HG03135 (cell line): ENCODE data around the gene PRUNE2.
"Not testable (repeated sequence)": the region's sequence is repeated elsewhere in the genome, so short reads cannot be mapped to it uniquely, and the experiment has no call there.

ENCODE experiments used
- ATAC-seq: cut with Tn5 transposase; IDR thresholded peaks from one replicate; pipeline ENCODE4 v1.9.1; 2021; ENCODE audit warnings: mild to moderate bottlenecking, moderate library complexity; ENCODE audit not compliant: unreplicated experiment

PRUNE2 gene

DNA sequence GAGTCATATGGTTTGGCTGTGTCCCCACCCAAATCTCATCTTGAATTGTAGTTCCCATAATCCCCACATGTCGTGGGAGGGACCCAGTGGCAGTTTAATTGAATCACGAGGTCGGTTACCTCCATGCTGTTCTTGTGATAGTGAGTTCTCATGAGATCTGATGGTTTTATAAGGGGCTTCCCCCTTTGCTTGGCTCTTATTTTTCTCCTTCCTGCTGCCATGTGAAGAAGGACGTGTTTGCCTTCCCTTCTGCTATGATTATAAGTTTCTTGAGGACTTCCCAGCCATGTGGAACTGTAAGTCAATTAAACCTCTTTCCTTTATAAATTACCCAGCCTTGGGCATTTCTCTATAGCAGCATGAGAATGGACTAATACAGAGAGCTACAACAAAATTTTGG is 163.0 kb downstream of the PRUNE2 start:
- not testable (repeated sequence) for ATAC-seq

DNA sequence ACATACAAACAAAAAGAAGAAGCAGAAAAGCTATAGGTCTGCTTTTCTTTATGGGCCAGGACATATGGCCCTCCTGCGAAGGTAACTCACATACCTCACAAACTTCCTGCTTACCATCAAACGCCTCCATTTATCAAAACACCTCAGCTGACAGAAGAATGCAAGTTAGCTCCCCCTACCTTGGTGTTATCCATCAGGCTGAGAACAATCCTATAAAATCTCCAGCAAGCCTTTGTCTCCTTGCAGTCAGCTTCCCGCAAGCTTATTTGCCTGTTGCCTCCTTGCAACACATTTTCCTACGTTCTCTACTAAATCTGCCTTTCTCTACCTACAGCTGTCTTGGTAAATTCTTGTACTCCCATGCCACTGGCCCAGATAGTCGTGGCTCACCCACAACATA is 164.4 kb downstream of the PRUNE2 start:
- no peak for ATAC-seq

DNA sequence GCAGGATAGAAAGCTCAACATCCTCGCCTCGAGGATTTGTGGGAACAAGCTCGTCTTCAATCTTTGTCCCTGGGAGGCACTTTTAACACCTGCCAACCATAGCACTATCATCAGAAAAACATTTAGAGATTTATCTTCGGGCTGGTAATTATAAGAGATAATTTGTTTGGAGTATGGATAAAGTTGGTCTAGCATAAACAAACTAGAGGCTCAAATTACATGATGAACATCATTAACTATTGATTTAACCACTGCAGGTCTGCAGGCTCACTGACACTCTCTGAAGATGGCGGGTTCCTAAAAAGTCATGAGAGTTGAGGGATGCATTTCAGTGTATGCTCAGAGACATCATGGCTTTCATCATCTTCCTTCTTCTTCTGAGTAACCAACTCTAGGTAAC is 167.5 kb downstream of the PRUNE2 start:
- no peak for ATAC-seq

DNA sequence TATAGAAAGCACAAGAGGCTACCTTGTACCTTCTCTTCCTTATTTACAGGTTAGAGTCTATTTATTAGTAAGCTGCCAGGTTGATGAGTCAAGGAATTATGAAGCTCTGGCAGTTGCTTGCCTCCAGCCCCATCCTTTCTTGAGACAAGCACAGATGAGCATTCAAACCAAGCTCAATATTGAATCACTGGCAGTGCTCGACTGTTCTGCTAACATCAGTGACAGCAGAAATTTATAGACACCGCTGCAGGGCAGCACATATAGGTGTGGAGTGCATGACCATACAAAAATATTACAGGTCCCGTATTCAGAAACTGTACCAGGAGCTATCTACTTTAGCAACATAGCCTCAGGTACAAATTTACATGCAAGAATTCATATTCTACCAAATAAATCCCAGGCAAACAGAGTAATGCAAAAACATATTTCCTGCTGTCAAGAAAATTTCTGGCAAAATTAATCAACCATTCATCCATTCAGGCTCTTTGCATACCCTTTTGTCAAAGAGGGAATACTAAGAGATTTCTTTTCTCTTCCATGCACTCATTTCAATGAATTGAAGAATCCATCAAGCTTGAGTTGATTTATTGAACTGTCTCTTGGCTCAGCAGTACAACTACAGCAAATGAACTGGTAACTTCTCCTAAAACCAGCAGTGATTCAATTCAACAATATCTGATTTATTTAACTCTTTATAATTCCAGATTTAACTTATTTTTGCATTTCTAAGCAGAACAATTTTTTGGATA is 168.6 kb downstream of the PRUNE2 start:
- no peak for ATAC-seq

DNA sequence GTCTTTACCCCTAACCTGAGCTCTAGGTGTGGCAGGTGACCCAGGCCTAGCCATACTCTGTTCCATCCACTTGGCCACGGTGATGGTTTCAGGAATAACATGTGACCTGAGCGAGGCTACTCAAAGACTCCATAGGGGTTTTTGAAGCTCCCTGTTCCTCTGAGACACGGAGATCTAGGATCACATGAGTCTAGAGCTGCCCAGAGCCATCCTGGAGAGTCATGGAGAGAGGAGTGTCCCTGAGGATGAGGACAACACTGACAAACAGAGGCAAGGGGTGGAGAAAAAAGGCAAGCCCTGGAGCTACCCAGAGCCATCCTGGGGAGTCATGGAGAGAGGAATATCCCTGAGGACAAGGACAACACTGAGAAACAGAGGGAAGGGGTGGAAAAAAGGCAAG is 171.2 kb downstream of the PRUNE2 start:
- ATAC-seq, result no peak

DNA sequence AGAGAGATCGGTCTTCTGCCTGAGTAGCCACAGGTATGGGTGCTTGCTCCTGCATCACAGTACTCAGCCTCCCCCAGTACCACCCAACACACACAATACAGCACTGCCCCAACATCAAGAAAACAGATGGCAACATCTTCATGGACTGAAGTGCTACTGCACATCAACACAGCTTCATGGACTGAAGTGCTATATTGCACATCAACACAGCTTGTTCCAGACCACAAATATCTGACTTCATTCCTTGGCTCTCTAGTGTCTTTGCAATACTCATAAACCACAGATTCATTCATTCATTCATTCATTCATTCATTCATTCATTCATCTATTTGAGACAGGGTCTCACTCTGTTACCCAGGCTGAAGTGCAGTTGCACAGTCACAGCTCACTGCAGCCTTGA is 172.8 kb downstream of the PRUNE2 start:
- ATAC-seq, result no peak

DNA sequence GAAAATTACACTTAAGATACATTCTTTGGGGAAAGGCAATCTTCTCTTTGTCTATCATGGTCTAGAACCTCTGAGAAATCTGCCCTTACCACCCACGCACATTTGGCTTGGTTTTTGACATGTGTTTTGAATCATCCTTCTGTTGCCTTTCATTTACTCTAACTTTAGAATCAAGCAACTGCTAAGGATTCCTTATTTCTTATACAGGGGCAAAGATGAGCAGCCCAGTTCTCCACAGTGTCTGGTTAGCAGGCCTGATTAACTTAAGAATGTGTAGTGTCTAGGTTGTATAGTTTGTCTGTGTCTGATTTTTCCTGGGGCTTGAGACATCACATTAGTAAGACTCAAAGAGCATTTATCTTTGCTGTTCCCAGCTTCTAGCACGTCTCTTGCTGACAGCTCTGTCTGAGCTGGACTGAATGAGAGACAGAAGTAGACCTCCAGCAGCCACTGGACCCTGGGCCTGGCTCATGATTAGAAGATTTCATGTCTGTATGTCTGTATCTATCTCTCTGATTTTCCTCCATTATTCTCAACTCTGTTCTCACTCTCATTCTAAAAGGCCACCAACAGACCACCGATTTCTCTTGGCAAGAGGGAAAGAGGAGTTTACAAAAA is 173.5 kb downstream of the PRUNE2 start:
- no peak for ATAC-seq

DNA sequence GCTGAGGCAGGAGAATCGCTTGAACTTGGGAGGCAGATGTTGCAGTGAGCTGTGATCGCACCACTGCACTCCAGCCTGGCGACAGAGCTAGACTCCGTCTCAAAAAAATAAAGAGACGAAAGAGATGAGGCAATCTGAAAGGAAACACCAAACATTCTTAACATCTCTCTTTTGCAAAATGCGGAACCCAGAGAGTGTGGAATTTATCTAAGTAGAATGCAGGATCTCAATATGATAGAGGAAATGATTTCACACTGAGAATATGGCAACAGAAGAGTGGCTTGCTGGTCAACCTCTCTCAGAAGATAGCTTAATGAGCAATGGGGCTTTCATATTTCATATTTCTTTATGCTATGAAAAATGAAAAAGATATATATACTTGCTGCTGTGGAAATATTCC is 175.1 kb downstream of the PRUNE2 start:
- ATAC-seq, result no peak

DNA sequence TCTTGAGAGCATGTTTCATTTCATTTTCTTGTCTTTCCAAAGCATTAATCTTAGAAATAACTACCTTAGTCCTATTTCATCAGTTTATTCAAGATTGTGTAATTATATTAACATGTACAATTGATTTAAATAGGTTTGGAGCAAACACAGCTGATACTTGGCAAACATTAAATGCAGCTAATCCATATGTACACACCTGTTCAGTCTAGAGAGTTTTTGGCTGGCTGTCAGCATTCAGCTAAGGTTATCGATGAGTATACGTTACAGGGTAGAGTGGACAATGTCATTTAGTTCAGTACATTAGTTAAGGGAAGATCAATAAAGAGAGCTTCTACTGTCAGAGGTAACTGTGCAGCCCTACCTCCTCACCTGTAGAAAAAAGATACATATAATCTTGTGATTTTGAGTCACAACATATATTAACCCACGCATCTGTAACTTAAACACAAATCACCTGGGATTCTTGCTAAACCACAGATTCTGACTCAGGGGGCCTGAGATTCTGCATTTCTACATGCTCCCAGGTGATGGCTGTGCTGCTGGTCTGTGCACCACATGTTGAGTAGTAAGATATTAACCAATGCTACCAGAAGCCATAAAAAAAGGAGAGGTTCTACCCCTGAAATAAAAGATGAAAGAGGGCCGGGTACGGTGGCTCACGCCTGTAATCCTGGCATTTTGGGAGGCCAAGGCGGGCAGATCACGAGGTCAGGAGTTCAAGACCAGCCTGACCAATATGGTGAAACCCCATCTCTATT is 175.8 kb downstream of the PRUNE2 start:
- no peak for ATAC-seq

DNA sequence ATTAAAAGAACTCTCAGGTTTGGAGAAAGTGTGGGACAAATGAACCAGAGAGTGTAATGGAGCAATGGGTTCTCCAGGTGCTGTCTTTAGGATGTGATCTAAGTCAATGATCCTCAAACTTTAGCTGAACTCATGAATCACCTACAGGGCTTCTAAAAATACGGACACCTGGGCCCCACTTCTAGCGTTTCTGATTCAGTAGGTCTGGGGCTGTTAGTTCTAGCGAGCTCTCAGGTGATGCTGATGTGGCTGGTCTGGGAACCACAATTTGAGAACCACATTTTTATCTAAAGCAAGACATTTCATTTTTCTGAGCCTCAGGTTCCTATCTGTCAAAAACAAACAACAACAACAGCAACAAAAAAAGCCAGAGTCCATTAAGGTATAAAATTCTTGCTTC is 176.8 kb downstream of the PRUNE2 start:
- ATAC-seq, result no peak

DNA sequence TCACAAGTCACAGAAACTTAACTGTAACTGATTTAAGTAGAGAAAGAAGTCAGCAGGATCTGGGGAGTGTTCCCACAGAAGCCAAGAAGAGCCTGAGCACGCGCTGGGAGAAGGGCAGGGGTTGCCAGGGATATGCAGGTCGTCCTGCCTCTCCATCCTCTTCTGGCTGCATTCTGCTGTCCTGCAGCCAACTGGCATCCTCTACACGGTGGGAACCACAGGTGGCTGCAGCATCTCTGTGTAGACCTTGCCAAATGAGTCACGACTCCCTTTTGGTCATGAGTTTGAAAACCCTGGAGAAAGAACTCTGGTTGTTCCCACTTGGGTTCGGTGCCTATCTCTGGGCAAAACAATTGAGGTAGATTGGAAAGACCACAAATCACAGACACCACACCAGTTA is 180.0 kb downstream of the PRUNE2 start:
- ATAC-seq, result no peak

DNA sequence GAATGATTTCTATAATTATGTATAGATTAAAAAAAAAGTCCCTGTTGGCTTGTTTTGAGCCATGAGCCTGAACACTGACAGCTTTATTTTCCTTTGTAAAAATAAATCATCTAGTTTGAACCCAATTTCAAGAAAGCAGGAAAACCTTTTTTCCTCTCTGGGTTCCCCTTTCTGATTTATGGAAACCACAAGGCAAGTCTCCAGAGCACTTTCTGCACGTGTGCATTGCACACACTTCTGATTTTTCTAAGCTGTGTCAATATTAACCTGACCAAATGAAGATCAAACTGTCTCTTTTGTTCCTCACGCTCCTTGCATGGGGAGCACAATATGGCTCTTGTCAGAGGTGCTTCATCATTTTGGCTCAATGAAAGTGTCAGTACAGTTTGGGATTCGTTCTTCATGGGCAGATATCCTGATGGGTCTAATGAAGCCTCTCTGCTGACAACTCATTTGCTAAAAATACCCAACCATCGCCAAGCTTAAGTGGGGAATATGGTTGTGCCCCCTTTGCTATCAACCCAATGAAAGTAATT is 180.8 kb downstream of the PRUNE2 start:
- no peak for ATAC-seq

DNA sequence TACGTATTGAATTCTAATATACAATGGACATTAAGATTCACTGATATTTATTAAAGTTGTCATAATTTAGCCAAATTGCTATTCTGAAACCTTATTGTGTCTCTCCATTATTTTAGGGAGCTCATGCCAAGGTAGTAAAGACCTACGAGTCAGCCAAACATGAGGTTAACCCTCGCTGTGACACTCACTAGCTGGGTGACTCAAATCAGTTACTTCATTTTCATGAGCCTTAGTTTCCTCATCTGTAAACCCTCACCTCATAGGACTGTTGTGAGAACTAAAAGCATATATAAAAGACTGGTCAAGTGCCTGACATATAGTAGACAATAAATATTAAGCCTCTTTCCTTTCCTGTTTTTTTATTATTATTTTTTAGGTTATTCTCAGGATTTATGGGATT is 185.7 kb downstream of the PRUNE2 start:
- no peak for ATAC-seq

DNA sequence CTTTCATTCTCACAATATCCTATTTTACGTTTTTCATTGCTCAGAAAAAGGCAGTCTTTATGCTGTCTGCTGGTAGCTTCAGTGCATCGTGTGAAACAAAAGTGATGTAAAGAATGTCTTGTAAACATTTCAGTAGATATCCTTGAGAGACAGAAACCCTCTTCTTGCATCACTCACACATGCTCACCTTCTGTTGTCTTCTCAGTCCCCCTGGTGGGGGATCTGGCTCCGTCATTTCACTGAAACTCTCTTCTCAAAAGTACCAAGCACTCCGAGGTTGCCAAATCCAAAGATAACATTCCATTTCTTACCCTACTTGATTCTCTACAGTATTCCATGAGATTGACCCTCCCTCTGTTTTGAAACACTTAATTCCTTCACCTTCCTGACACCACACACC is 187.7 kb downstream of the PRUNE2 start:
- no peak for ATAC-seq

DNA sequence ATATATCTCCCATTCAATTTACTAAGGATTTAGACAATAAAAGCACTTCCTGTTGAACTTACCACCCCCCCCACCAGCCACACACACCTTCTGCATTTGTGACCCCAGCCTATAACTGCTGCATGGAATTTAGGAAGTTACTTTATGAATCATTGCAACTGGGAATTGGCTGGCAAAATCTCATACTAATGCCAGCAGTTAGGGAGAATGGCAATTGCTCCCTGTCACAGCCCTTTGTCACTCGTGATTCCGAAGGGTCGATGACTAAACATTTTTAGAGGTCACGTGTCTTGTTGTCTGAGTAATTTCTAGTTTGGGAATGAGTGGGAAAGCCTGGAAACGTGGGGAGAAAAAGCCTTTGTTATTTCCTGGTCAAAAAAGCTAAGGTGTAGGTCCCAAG is 188.3 kb downstream of the PRUNE2 start:
- ATAC-seq, result no peak

DNA sequence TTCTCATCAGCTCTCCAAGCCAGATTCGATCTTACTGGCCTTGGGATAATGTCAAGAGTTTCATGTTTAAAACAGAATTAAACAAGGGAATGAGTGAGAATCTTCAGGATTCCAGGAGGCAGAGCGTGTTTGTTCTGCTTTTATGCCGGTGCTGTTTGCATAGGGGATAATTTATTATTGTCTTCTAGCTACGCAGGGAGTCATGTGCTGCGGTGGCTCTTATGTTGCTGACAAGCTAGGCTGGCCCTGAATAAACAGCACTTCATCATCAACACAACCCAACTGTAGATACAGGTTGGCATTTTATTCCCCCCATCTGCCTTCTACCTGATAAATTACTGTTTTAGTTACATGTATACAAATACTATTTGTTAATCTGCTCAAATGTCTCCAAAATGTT is 188.7 kb downstream of the PRUNE2 start:
- no peak for ATAC-seq

DNA sequence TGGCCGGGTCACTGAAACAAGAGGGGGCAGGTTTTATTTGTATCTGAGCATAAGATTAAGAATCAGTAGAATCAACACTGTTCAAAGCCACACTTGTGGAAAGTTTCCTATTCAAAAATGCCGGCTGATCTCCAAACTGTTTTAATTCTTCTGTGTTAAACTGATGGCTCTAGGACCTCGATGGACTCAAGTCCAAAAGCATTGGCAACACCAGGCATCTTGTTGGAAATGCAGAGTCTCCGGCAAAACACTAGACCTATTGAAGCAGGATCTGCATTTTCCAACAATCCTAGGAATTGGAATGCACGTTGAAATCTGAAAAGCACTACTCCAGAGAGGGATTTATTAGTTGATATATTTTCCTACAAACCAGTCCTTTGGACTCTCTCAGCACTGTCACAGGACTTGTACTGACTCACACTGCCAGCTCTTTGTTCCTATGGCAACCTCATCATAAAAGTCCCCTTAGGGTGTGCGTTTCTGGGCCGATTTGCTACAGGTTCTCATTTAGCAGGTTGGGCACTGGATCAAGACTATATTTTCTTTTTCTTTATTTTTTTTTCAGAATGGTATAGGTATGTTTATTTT is 189.7 kb downstream of the PRUNE2 start:
- no peak for ATAC-seq

DNA sequence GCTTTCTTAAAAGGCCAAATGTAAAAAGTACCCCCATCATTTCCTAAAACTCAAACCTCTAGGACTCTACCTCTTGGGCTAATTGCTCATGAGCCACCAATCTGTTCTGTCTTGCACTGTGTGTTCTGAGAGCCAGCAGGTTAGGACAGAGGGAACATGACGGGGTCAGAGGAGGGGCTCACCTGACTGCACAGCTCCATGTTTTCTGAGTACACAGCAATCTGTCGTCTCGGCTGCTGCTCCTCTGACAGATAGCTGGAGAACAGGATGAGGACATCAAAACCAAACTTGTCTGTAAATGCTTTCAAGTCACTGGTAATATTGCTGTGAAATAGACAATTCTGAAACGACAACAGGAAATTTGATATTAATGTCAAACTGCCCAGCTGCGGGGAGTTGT is 192.5 kb downstream of the PRUNE2 start:
- ATAC-seq, result no peak

DNA sequence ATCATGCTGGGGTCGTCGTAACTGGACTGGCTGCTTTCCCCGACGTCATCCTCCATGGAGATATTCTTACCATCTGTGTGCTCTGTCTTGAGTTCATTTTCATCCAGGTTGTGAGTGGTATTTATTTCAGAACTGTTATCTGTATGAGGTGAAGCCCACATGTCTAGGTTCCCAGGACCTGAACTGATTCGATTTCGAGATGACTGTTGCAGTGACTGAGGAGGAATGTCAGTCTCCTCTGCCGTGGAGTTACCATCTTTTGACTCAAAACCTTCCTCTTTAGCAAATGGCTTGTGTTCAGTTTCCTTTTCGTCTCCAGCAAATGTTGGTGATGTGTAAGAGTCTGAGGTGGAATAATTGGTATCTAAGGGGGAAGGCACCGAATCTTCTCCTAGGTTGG is 196.9 kb downstream of the PRUNE2 start:
- no peak for ATAC-seq

DNA sequence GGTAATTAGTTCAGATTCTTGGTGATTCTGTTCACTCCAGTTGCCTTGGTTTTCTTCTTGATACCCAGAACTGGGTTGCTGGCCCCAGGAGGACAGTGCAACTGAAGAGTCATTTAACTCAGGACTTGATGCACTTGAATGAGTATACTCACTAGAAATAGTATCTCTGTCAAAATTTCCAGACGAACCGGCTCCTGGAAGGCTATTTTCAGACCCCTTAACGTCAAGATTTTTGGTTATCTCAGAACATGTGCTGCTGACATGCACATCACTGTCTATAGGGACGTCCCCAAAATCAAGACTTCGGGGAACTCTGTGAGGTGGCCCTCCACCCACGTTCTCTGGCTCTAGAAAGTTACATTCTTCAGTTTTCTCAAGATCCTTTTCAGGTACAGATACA is 198.4 kb downstream of the PRUNE2 start:
- no peak for ATAC-seq

DNA sequence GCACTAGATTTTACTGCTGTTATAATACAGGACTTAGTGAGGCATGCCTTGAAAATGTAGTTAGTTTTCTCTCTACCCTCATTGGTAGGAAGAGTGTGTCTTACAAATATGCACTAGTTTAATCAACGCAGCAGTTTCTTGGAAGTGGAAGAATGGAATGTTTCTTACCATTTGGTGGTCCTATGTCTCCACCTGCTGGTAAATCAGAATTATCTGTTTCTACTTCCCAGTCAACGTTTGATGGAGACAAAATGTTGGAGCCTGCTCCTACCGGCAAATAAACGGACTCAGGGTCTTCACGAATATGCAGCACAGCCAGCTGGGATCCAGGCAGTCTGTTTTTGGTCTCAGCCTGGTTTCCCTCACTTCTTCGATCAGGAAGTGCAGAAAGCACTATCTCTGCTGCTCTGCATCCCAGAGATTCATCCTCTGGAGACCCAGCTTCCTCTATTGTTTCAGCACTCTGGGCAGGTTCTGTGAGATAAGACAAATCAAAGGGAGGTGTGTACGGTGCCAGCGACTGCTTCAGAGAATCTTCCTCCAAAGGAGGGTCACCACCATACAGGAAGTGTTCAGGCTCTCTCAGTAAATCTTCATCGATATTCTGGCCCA is 201.2 kb downstream of the PRUNE2 start:
- no peak for ATAC-seq
